GM23338 (cell line): ENCODE measurements around the gene WWOX. TPM values are rescaled to one million over a fixed set of nuclear protein-coding genes. Genes with fewer than 3 reads are reported as not detected.

Source experiments
- ATAC-seq: fragments of 200-7000 bp; cut with Tn5 transposase; 3 replicates; pipeline ENCODE4 v1.9.1; 2020
- DNase-seq: peaks from one replicate; pipeline ENCODE4 v3.0.0-alpha.2; 2015; ENCODE audit warnings: low spot score
- H2AFZ ChIP-seq: fragments of 200-600 bp; sonication (generic); 2 replicates; pipeline ENCODE4 v1.8.0; 2016; ENCODE audit warnings: antibody characterized with exemption, mild to moderate bottlenecking, moderate library complexity
- H3F3A ChIP-seq: fragments of 200-600 bp; sonication (generic); replicated peaks from 2 replicates; pipeline ENCODE4 v1.8.0; 2017; ENCODE audit warnings: antibody characterized with exemption, mixed run types, low read depth
- H3K27ac ChIP-seq: fragments of 200-600 bp; sonication (generic); 2 replicates; pipeline ENCODE4 v1.6.1; 2016; ENCODE audit warnings: low read depth
- H3K27me3 ChIP-seq: fragments of 200-600 bp; sonication (generic); 2 replicates; pipeline ENCODE4 v1.8.0; 2016; ENCODE audit warnings: mild to moderate bottlenecking, mixed run types, moderate library complexity; ENCODE audit not compliant: insufficient read depth
- H3K36me3 ChIP-seq: fragments of 200-600 bp; sonication (generic); 2 replicates; pipeline ENCODE4 v1.8.0; 2016; ENCODE audit warnings: mild to moderate bottlenecking; ENCODE audit not compliant: insufficient read depth
- H3K4me1 ChIP-seq: fragments of 200-600 bp; sonication (generic); 2 replicates; pipeline ENCODE4 v1.8.0; 2016; ENCODE audit warnings: mild to moderate bottlenecking, moderate library complexity; ENCODE audit not compliant: insufficient read depth
- H3K4me2 ChIP-seq: fragments of 200-600 bp; sonication (generic); 2 replicates; pipeline ENCODE4 v1.7.1; 2017; ENCODE audit warnings: mixed run types
- H3K4me3 ChIP-seq: fragments of 200-600 bp; sonication (generic); 2 replicates; pipeline ENCODE4 v1.6.1; 2016; ENCODE audit warnings: mixed run types
- H3K79me2 ChIP-seq: fragments of 200-600 bp; sonication (generic); replicated peaks from 2 replicates; pipeline ENCODE4 v1.8.0; 2017; ENCODE audit warnings: mild to moderate bottlenecking; ENCODE audit not compliant: insufficient read depth
- H3K9me2 ChIP-seq: fragments of 200-600 bp; sonication (generic); 2 replicates; pipeline ENCODE4 v1.8.0; 2017; ENCODE audit not compliant: insufficient read depth
- H4K20me1 ChIP-seq: fragments of 200-600 bp; sonication (generic); replicated peaks from 2 replicates; pipeline ENCODE4 v1.8.0; 2017; ENCODE audit warnings: mild to moderate bottlenecking; ENCODE audit not compliant: insufficient read depth
- H3K27ac Mint-ChIP-seq: 2 replicates; pipeline ENCODE4 v1.8.0; 2020; ENCODE audit warnings: inconsistent platforms, mild to moderate bottlenecking, moderate library complexity, mixed read lengths
- H3K27me3 Mint-ChIP-seq: 3 replicates; pipeline ENCODE4 v1.8.0; 2022; ENCODE audit warnings: low read depth, mild to moderate bottlenecking, moderate library complexity, mixed read lengths, inconsistent platforms; ENCODE audit not compliant: insufficient read depth, poor library complexity
- H3K36me3 Mint-ChIP-seq: 3 replicates; pipeline ENCODE4 v1.8.0; 2021; ENCODE audit warnings: low read depth, mild to moderate bottlenecking, inconsistent platforms, moderate library complexity, mixed read lengths
- H3K4me1 Mint-ChIP-seq: 3 replicates; pipeline ENCODE4 v1.8.0; 2020; ENCODE audit warnings: mild to moderate bottlenecking, inconsistent platforms, mixed read lengths
- H3K4me3 Mint-ChIP-seq: 3 replicates; pipeline ENCODE4 v1.8.0; 2021; ENCODE audit warnings: moderate library complexity, mild to moderate bottlenecking, inconsistent platforms, mixed read lengths
- H3K9me3 Mint-ChIP-seq: 3 replicates; pipeline ENCODE4 v1.8.0; 2020; ENCODE audit warnings: moderate library complexity, mild to moderate bottlenecking, inconsistent platforms, mixed read lengths
- CREB1 ChIP-seq: fragments of 250-450 bp; sonication (Bioruptor Pico); IDR thresholded peaks from 2 replicates; pipeline ENCODE4 v1.5.0; 2020; ENCODE audit warnings: low read depth, mild to moderate bottlenecking, moderate library complexity
- CTCF ChIP-seq, 2 experiments: fragments of 200-600 bp in 1 of 2; sonication (generic) in 1 of 2; conservative IDR thresholded peaks; 2 replicates each; pipeline versions ENCODE4 v1.5.1 to v1.6.1; 2016 to 2017; ENCODE audit warnings: antibody characterized with exemption in 2 of 2, low read depth in 2 of 2, mild to moderate bottlenecking in 2 of 2, moderate library complexity in 1 of 2
- ETS1 ChIP-seq: IDR thresholded peaks from 2 replicates; pipeline ENCODE4 v1.6.1; 2016; ENCODE audit warnings: antibody characterized with exemption
- EZH2 ChIP-seq: fragments of 200-600 bp; sonication (generic); IDR thresholded peaks from one replicate; pipeline ENCODE4 v1.8.0; 2017; ENCODE audit warnings: antibody characterized with exemption, mild to moderate bottlenecking, low read depth; ENCODE audit not compliant: unreplicated experiment
- EZH2phosphoT487 ChIP-seq: fragments of 200-600 bp; sonication (generic); IDR thresholded peaks from one replicate; pipeline ENCODE4 v1.8.1; 2018; ENCODE audit warnings: antibody characterized with exemption; ENCODE audit not compliant: unreplicated experiment
- JUNB ChIP-seq: IDR thresholded peaks from one replicate; pipeline ENCODE4 v1.6.1; 2016; ENCODE audit warnings: antibody characterized with exemption; ENCODE audit not compliant: unreplicated experiment
- NANOG ChIP-seq: IDR thresholded peaks from 2 replicates; pipeline ENCODE4 v1.6.1; 2016; ENCODE audit warnings: antibody characterized with exemption, borderline replicate concordance
- POLR2AphosphoS5 ChIP-seq: IDR thresholded peaks from 2 replicates; pipeline ENCODE4 v1.6.1; 2016; ENCODE audit warnings: antibody characterized with exemption, low read depth
- REST ChIP-seq: IDR thresholded peaks from one replicate; pipeline ENCODE4 v1.6.1; 2018; ENCODE audit warnings: antibody characterized with exemption; ENCODE audit not compliant: unreplicated experiment
- STAT1 ChIP-seq: IDR thresholded peaks from one replicate; pipeline ENCODE4 v1.6.1; 2016; ENCODE audit warnings: antibody characterized with exemption; ENCODE audit not compliant: unreplicated experiment
- ZNF114 ChIP-seq: fragments of 250-450 bp; sonication (Bioruptor Pico); IDR thresholded peaks from 2 replicates; pipeline ENCODE4 v1.5.0; 2020; ENCODE audit warnings: mild to moderate bottlenecking, moderate library complexity
- ZNF331 ChIP-seq: fragments of 250-450 bp; sonication (Bioruptor Pico); IDR thresholded peaks from 2 replicates; pipeline ENCODE4 v1.5.0; 2020; ENCODE audit warnings: low read depth, mild to moderate bottlenecking, moderate library complexity
- ZNF462 ChIP-seq: fragments of 250-450 bp; sonication (Bioruptor Pico); IDR thresholded peaks from 2 replicates; pipeline ENCODE4 v1.5.0; 2020; ENCODE audit warnings: mild to moderate bottlenecking, moderate library complexity
- polyA plus RNA-seq: library from polyadenylated mRNA; unstranded; fragments of >200 nt; fragmentation: Nextera tagmentation; extraction: Ambion mirVana; gene quantifications from 2 replicates; pipeline ENCODE4 v1.2.1, GENCODE V29; 2016
- total RNA-seq: library from RNA; depleted of rRNA; stranded (reverse); fragments of >200 nt; shearing (Covaris generic); gene quantifications from 2 replicates; pipeline ENCODE4 v1.2.3, GENCODE V29; 2014

WWOX gene
- total and polyA plus RNA-seq, 2 experiments from 2014 or later, result 10.0 to 19.3 TPM

- Histone ChIP-seq H3F3A (no peaks in the 10 kb centered on the region), H3K4me3 (no peak overlapping the region), H3K27me3 (no peaks in the 10 kb centered on the region), H3K4me2 (no peak overlapping the region), H3K36me3 (no peaks in the 10 kb centered on the region), H2AFZ (no peak overlapping the region), H3K79me2 (no peaks in the 10 kb centered on the region), H3K9me2 (no peaks in the 10 kb centered on the region), H3K27ac (no peak overlapping the region), H3K4me1 (peaks cover 13% of the 10 kb centered on the region; the same call in 1 of the 2 replicates), H4K20me1 (no peaks in the 10 kb centered on the region)
- no peaks in the 10 kb centered on the region for H3K36me3 Mint-ChIP-seq
- H3K9me3 Mint-ChIP-seq, result no peaks in the 10 kb centered on the region
- no peak overlapping the region for H3K27ac Mint-ChIP-seq
- H3K4me1 Mint-ChIP-seq, result peaks cover 17% of the 10 kb centered on the region; the same call in 2 of the 3 replicates
- no peak overlapping the region for H3K4me3 Mint-ChIP-seq
- peaks cover 5% of the 10 kb centered on the region for H3K27me3 Mint-ChIP-seq
- TF ChIP-seq ZNF114 (CRISPR knock-in tag) (no peak), STAT1 (no peak), CREB1 (CRISPR knock-in tag) (no peak), NANOG (no peak), ETS1 (no peak), EZH2phosphoT487 (no peak), ZNF462 (CRISPR knock-in tag) (no peak), JUNB (no peak), ZNF331 (CRISPR knock-in tag) (no peak), POLR2AphosphoS5 (no peak), EZH2 (no peak), CTCF (conservative IDR thresholded peaks at IDR 0.05; ENCODE audit: low read depth in 2 of 2) (no peak), REST (no peak)
- no peak for ATAC-seq
- DNase-seq, result no peak
These were observed 886.5 kb downstream of the WWOX start for GRCh38 chr16:78985716-78986605.
